NOMO-1 treated with DMSO at 0.1 percent for 48 hours (cell line): ENCODE results near the gene USP33.
A peak's percentile ranks its signal among the peaks of the same experiment; 100 is the strongest.
"Not testable (repeated sequence)": the region's sequence is repeated elsewhere in the genome, so short reads cannot be mapped to it uniquely, and the experiment has no call there.

Experiments used
- DNase-seq: peaks from one replicate; lab custom pipeline; 2025; ENCODE audit not compliant: unreplicated experiment; lab: John Stamatoyannopoulos, UW

Gene USP33

GRCh38 chr1:77741316-77741715 lies 18.3 kb downstream of the USP33 start:
- no peak for DNase-seq

- DNase-seq, result peak; percentile 69
Measured at GRCh38 chr1:77739235-77739634, 20.4 kb downstream of the USP33 start.

GRCh38 chr1:77732090-77732489 lies 27.6 kb downstream of the USP33 start:
- DNase-seq, result no peak

GRCh38 chr1:77725706-77726105 lies 33.9 kb downstream of the USP33 start:
- no peak for DNase-seq

GRCh38 chr1:77718181-77718580 lies 41.5 kb downstream of the USP33 start:
- DNase-seq, result no peak

- DNase-seq, result no peak
Measured at GRCh38 chr1:77716065-77716464, 43.6 kb downstream of the USP33 start.

GRCh38 chr1:77709727-77710126 lies 49.9 kb downstream of the USP33 start:
- no peak for DNase-seq

- no peak for DNase-seq
Measured at GRCh38 chr1:77706321-77706720, 53.3 kb downstream of the USP33 start.

GRCh38 chr1:77704736-77705135 lies 54.9 kb downstream of the USP33 start:
- DNase-seq, result no peak

GRCh38 chr1:77699673-77700072 lies 60.0 kb downstream of the USP33 start:
- not testable (repeated sequence) for DNase-seq

- DNase-seq, result no peak
Measured at GRCh38 chr1:77697441-77697840, 62.2 kb downstream of the USP33 start.

GRCh38 chr1:77688939-77689338 lies 70.7 kb downstream of the USP33 start:
- no peak for DNase-seq

- DNase-seq, result no peak
Measured at GRCh38 chr1:77687519-77687906, 72.1 kb downstream of the USP33 start.

- DNase-seq, result no peak
Measured at GRCh38 chr1:77686796-77687518, 72.7 kb downstream of the USP33 start.

- DNase-seq, result peak; percentile 94
Measured at GRCh38 chr1:77683160-77684148, 76.2 kb downstream of the USP33 start.

GRCh38 chr1:77682460-77683159 lies 77.0 kb downstream of the USP33 start, which contains the start of gene ZZZ3:
Gene ZZZ3 (minus strand): TSS chr1:77682658. CDS start chr1:77633354, 49,304 bp downstream.
- peak; percentile 83 for DNase-seq

GRCh38 chr1:77680173-77680572 lies 79.5 kb downstream of the USP33 start:
- DNase-seq, result peak; percentile 30

- no peak for DNase-seq
Measured at GRCh38 chr1:77678660-77679610, 80.7 kb downstream of the USP33 start.

GRCh38 chr1:77674807-77675206 lies 84.8 kb downstream of the USP33 start:
- not testable (repeated sequence) for DNase-seq

GRCh38 chr1:77673716-77674355 lies 85.8 kb downstream of the USP33 start:
- DNase-seq, result no peak
